NCI-H2081 treated with DMSO at 0.1 percent for 48 hours (cell line): Measurements from ENCODE around the gene SLC13A1.
"Not testable (repeated sequence)": the region's sequence is repeated elsewhere in the genome, so short reads cannot be mapped to it uniquely, and the experiment has no call there.

Source experiments
- DNase-seq: peaks from one replicate; lab custom pipeline; 2025; lab: John Stamatoyannopoulos, UW

Gene SLC13A1, protein sequence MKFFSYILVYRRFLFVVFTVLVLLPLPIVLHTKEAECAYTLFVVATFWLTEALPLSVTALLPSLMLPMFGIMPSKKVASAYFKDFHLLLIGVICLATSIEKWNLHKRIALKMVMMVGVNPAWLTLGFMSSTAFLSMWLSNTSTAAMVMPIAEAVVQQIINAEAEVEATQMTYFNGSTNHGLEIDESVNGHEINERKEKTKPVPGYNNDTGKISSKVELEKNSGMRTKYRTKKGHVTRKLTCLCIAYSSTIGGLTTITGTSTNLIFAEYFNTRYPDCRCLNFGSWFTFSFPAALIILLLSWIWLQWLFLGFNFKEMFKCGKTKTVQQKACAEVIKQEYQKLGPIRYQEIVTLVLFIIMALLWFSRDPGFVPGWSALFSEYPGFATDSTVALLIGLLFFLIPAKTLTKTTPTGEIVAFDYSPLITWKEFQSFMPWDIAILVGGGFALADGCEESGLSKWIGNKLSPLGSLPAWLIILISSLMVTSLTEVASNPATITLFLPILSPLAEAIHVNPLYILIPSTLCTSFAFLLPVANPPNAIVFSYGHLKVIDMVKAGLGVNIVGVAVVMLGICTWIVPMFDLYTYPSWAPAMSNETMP

DNA sequence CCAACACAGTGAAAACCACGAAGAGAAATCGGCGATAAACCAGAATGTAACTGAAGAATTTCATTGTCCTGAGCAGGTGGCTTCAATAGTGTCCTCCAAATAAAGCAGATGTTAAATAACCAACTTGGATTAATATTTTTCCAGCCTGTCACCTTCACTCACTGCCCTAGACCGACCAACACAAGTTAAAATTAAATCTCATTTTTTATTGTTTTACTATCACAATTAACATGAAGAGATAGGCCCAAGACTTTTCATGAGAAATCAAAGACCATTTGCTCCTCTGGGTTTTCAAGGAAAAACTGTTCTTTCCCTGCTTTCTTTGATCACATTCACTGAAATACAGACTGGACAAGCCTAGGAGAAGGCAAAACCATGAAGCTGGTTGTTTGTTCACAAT, at the start of gene SLC13A1:
Gene SLC13A1 (minus strand): TSS at position 87 of the 400 bp plus-strand sequence. CDS start 23 bp downstream, at position 64.
- no peak for DNase-seq

DNA sequence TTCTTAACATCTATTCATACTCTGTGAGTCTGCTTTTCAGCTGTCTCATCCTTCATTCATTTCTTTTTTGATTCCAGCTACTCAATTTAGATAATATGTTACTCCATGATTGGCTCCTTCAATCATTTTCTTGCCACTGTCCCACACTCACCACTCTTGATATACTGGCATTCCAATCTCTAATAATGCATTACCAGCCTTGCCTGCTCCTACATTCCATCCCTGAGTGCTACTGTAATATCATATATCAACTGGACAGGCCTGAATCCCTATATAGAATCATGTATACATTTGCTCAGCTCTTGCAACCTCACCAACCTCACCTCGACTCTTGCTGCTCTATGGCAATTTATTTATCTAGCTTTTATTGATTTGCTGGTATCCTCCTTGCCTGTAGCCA, 45.0 kb upstream of the SLC13A1 start:
- DNase-seq: no peak

DNA sequence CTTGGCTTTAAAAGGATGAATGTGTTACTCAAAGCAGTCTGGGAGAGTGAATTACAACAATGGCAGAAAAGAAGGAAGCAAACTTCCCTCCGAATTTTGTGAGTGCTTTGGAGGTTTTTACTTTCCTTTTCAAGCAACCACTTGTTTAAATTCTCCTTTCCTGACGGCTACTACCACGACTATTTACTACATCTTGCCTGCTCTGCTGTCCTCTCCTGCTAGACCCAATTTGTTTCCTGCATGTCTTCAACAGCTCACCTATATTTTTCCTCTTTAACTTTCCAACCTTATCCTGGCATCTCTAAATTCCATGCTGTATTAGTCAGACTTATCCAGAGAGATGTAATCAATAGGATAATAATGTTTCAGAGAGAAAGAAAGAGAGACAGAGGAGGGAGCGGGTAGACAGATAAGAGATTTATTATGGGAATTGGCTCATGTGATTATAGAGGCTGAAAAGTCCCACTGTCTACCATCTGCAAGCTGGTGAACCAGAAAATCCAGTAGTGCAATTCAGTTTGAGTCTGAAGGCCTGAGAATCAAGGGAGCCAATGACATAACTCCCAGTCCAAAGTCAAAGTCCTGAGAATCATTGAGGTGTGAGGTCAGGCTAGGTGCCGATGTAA, 42.8 kb upstream of the SLC13A1 start:
- no peak for DNase-seq

DNA sequence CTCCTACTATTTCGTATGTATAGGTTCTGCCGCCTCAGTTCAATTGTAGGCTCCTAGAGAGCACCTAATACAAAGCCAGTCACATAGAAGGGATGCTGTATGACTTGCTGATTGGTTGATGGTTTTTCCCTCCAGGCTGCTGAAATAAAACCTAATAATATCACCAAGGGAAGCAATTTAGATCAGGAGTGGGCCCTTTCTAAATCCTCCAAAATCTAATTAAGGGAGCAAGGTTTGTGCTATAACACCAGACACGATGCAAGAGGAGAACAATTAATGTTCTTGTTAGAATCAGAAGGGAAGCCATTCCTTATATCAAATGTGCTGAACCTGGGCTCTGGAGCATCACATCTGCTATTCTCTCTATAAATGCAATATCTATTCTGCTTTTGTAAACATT, 42.0 kb upstream of the SLC13A1 start:
- DNase-seq: no peak

DNA sequence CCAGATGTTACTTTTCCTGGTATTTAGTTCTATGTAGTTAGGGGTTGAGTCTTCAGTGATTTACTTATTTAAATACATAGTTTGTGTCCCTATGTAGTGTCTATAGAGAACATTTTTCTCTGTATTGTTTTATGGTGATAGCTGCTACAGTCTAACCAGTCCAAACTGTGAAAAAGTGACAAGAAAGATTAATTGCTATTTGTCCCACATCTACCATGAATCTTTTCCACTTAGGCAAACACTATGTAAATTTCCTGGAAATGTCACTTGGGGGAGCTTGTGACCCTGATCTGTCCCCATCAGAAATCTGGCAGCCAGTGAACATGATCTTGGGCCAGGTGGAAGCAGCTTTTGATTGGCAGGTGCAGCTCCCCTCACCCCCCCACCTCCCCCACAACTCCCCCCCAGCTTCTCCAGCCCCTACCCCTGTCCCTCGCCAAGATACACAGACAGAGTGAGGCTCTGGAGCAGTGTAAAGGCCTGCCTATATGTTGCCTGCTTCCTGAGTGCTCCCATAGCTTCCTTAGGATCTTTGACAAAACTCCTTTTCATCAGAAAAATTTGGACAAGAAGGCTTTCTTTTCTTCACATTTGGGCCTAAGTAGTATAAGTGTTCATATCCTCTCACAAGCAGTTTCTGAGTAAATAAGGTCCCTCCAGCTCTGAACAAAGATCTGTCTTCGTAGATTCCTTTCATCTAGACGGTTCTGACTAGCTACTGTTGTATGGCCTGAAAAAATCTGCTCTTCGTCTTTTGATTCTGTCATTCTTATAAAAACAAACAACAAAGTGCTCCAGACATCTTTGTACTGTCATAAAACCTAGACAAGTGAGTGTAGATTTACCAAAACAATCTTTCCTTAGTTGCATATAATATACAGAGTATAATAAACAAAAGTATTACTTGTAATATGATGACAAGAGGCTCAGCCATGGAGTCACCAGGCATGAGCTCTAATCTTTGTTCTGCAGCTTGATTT, 31.5 kb upstream of the SLC13A1 start:
- no peak for DNase-seq

DNA sequence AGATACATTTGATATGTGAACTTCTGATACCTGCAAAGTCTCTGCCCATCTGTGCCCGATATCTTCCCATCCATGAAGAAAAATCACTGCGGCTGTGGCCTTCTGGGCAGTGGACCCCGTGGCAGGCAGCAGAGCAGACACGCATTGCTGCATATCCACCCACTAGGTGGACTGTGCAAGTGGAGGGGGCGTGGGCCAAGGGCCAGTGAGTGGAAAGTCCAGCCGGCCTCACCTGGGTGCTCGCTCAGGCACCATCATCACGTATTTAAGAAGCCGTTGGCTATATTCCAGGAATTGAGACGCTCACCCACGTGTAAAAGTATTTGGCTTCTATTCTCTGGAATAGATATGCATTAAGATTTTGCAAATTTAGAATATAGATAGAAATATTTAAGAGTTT, 30.8 kb upstream of the SLC13A1 start:
- no peak for DNase-seq

DNA sequence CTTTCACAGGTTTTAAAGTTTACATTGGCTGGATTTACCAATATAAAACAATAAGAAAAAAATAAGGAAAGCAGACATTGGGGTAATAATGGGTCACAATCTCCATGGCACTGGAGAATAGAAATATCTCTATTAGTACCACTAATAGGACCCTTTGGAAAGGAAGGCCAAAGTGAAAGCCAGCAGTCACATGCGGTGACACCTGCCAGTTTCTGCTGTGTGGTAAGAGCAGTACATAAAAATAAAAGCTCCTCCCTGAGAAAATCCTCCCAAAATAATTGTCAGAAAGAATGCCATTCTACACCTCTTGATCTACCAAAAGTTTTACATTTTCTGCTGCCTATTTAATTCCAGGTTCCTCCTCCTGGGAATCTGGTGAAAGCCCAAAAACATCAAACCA, 30.4 kb upstream of the SLC13A1 start:
- DNase-seq: no peak

DNA sequence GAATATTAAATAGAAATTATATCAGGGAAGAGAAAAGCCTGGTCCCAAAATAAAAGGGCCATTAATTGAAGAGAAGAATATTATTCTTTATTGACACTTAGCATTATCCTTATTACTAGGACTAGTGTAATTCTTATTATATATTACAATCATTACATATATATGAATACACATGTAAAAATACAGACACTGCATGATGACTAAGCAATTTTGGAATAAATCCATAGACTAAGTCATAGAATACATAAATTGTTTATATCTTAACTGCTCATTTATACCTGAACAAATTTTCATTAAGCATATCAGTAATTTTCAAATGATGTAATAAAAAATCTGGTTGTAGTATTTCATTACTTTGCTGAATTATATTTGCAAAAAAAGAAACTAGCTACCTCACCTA, 29.7 kb upstream of the SLC13A1 start:
- DNase-seq: no peak

DNA sequence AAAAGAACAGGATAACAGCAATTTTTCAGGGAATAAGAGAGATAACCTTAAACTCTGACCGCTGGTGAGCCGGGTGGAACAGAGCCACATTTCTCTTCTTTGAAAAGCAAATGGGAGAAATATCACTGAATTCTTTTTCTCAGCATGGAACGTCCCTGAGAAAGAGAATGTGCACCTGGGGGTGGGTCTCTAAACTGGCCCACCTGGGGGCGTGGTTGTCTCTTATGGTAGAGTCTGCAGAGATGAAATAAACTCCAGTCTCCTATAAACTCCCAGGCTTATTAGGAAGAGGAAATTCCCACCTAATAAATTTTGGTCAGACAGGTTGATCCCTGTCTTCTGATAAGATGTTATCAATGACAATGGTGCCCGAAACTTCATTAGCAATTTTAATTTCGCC, 27.9 kb upstream of the SLC13A1 start:
- DNase-seq: not testable (repeated sequence)

DNA sequence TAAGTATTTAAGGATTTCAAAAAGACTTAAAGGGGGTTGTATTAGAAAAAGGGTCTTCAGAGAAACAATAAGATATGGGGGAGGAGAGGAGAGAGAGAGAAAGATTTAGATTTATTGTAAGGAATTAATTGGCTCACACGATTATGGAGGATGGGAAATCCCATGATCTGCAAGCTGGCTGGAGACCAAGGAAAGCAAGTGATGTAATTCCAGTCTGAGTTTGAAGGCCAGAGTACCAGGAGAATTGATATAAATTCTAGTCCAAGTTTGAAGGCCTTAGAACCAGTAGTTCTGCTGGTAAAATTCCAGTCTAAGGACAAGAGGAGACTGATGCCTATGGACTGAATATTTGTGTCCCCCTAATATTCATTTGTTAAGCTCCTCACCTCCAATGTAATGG, 20.6 kb upstream of the SLC13A1 start:
- DNase-seq: no peak

DNA sequence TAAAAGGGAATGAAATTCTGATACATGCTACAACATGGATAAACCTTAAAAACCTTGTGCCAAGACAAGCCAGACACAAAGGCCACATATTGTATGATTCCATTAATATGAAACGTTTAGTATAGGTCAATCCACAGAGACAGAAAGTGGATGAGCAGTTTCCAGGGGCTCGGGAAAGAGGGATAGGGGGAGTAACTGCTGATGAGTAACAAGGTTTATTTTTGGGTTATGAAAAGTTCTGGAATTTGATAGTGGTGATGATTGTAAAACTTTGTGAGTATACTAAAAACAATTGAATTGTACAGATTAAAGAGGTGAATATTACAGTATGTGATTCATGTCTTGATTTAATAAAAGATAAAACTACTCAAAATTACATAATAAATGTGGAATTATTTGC, 19.1 kb upstream of the SLC13A1 start:
- DNase-seq: no peak

DNA sequence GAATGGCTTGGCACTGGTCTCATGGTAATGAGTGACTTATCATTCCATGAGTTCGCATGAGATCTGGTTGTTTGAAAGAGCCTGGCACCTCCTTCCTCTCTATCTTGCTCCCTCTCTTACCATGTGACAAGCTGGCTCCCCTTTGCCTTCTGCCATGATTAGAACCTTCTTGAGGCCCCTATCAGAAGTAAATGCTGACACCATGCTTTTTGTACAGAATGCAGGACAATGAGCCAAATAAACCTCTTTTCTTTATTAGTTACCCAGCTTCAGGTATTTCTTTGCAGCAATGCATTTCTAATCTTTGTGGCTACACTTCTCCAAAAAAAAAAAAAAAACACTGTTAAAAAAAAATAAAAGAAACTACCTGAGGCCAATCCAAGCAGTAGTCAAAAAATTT, 17.1 kb upstream of the SLC13A1 start:
- no peak for DNase-seq

DNA sequence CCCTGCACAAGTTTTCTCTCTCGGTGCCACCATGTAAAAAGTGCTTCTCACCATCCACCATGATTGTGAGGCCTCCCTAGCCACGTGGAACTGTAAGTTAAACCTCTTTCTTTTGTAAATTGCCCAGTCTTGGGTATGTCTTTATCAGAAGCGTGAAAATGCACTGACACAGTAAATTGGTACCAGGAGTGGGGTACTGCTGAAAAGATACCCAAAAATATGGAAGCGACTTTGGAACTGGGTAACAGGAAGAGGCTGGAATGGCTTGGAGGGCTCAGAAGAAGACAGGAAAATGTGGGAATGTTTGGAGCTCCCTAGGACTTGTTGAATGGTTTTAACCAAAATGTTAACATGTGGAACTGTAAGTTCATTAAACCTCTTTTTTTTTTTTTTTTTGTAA, 15.6 kb upstream of the SLC13A1 start:
- DNase-seq: no peak

DNA sequence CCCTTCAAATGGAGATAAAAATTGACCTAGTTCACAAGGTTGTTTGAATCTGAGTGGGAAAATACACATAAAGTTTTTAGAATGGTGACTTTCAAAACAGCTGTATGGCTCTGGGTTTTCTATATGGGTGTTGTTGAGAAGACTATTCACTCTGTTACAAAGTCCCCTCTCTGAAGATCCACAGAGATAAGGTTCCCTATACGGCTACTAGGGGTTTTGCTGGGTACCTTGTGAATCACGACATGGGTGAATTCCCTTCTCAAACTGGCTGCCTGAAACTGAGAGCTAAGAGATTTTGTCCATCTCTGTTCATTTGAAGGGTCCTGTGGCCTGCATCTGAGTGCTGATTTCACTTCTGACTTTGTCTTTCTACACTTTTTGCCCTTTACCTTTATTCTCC, 11.8 kb upstream of the SLC13A1 start:
- no peak for DNase-seq

DNA sequence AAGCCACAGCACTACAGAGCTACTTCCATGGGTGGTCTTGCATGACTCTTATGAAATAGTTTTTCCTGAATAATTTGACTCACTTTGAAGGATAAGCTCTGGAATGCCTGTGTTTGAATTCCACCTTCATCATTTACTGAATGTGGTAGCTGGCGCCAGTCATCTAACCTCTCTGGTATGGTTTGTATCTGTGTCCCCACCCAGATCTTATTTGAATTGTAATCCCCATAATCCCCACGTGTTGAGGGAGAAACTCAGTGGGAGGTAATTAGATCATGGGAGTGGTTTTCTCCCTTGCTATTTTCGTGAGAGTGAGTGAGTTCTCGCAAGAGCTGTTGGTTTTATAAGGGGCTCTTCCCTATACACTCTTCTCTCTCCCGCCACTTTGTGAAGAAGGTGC, 11.2 kb upstream of the SLC13A1 start:
- no peak for DNase-seq

DNA sequence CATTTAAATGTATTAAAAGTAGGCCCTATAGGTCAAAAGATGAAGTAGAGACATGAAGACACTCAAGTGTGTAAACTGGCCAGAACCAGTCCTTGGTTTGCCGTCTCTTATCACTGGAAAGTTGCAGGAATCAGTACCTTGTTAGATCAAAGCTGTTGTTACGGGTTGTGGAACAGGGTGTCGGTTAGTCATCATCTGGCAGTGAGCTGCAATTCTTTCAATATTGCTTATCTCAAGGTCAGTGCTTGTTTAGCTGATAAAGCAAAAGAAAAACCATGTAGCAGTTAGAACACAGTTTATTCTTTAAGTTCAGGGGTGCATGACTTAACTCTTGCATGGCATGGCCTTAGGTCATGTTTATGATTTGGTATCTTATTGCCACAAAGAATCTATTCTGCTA, 10.0 kb upstream of the SLC13A1 start:
- no peak for DNase-seq

DNA sequence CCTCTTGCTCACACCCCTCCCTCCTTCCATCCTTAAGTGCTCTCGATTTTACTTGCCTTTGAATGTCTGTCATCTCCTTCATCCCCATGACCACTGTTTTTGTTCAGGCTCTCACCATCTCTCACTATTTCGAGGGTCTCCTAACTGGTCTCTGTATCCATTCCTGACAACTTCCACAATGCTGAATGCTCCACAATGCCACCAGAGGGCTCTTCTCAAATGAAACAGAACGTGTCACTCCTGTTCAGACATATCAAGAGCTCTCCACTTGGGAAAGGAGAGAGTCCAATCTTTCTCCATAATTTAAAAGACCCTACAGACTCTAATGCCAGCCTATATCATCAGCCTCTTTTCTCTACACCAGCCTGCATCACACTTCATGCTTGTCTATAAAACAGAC, 9.0 kb upstream of the SLC13A1 start:
- no peak for DNase-seq

DNA sequence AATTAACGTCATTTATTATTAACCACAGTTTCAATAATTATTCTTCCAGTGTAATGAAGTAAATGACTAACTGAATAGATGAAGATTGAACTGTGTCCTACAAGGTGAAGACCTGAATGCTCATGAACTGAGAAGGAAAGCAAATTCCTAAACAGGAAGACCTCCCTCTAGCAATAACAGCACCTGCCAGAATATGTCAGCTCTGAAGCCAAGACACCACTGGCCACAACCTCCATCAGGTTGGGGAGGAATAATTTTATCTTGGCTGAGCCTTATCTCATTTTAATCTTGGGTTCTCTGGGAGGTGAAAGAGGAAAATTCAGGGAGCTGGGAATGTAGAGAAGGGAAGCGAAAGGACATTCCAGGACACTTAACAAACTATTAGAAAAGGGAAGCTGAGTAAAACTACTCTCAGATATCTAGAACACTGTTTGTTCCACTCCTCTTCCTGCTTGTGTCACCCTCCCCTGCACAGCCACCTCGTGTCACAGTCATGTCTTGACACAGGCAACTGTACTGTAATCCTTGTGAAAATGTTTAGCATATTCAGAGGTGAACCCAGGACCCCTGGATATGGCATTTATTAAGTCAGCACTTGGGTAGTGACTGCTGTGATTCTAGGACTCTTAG, 4.6 kb upstream of the SLC13A1 start:
- DNase-seq: no peak

DNA sequence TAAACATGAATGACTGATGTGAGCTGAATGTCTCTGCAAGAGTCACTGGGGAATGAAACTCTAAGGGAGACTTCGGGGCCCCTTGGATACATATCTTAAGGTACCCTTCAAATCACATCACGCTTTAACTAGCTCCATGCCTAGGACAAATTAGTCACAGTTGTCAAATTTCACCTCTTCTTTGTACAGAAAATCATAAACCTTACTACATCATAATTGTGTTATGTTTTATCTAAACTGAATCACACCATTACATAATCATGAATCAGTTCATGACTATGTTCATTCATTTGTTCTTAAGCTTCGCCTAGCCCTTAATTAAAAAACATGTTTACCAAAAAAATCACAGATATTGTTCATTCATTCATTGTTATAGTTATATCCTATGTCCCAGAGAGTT, 2.1 kb upstream of the SLC13A1 start:
- no peak for DNase-seq

DNA sequence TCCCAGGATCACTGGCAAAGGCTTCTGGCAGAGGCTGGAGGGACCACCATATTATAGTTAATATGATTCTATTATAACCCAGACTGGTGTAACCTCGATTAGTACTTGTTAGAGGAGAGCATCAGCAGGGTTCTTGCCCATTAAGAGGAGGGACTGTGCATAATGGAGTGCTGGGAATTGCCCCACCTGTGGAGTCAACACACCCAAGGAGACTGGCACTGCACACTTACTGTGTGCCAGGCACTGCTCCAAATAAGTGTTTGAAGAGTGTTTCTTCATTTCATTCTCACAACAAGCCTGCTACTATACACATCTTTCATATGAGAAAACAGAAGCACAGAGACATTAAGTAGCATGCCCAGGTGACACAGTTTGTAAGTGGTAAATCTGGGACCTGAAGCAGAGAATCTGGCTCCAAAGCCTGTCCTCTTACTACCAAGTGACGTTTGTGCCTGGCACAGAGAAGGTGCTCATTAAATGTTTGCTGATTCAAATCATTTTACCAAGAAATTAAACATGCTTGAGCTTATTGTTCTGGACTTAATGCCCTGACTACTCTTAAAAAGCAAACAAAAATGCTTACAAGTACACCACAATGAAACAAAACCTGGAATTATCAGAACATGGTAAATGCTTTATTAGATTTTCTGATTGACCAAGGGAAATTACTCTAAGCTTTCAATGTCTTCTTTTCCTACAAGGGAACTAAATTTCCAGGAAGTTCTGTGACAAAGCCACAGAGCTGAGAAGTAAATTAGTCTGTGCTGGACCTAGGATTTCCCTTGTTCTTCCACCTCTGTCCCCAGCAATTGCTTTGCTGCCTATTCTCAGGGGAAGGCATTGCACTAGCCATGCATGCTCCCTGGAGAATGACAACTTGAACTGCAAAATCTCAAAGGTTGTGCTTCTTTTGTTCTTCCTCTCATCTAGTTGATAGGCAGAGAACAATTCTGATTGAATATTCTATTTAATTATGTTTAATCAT, 809 bp downstream of the SLC13A1 start:
- no peak for DNase-seq

DNA sequence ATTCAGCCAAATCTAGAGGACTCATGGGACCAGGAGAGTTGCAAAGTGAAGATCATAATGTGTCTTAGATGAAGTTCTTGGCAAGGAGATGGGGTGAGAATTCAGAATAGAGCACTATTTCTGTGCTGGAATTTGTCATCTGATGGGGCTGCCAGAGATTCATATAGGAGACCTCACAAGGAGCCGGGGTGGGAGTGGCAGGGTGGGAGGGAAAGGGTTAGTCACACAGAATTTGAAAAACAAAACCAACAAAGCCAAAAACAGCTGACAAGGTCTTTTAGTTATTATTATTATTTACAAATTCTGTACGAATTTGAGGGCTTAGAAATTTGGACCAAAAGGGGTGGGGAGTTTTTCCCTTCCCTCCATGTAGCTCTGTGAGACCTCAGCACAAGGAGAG, 1.7 kb downstream of the SLC13A1 start:
- no peak for DNase-seq
